Omental fat pad (tissue), 4 donors: ENCODE data around the gene VAV2. TPM values are rescaled to one million over a fixed set of nuclear protein-coding genes. Genes with fewer than 3 reads are reported as not detected.

Experiments
- ATAC-seq: fragments of 150-250 bp; one replicate; pipeline ENCODE4 v1.9.1; 2016; ENCODE audit warnings: mild to moderate bottlenecking, moderate library complexity; ENCODE audit not compliant: low FRiP score
- DNase-seq: peaks from one replicate; pipeline ENCODE4 v3.0.0-alpha.2; 2019; ENCODE audit warnings: low spot score
- CTCF ChIP-seq, 3 donors: fragments of 450-650 bp; IDR thresholded peaks; one replicate each; pipeline ENCODE4 v1.5.1; 2016 to 2017; ENCODE audit warnings: antibody characterized with exemption in 3 of 3, mild to moderate bottlenecking in 3 of 3, moderate library complexity in 2 of 3
- total RNA-seq, 4 donors: library from RNA; depleted of rRNA; stranded (reverse); fragments of >200 nt; gene quantifications; one replicate each; pipeline ENCODE4 v1.1.0, GENCODE V29; 2016

VAV2 gene
- total RNA-seq, 4 donors from 2014 or later = 4.0 to 10.9 (median 6.2) TPM

GRCh38 chr9:133970581-133971058 lies 21.5 kb downstream of the VAV2 start:
- ATAC-seq (no peak), DNase-seq (no peak)
- TF ChIP-seq CTCF (IDR thresholded peaks at IDR 0.05) = no peak

GRCh38 chr9:133969681-133970580 lies 22.2 kb downstream of the VAV2 start:
- ATAC-seq = no peak
- DNase-seq = no peak
- no peak for TF ChIP-seq CTCF (IDR thresholded peaks at IDR 0.05)

- no peak for DNase-seq
- no peak for ATAC-seq
- no peak for TF ChIP-seq CTCF (IDR thresholded peaks at IDR 0.05)
These were observed 23.0 kb downstream of the VAV2 start for GRCh38 chr9:133968966-133969617.

- DNase-seq (no peak), ATAC-seq (no peak)
- TF ChIP-seq CTCF (IDR thresholded peaks at IDR 0.05) = no peak
These were observed 23.7 kb downstream of the VAV2 start for GRCh38 chr9:133968428-133968827.

- DNase-seq (no peak), ATAC-seq (no peak)
- no peak for TF ChIP-seq CTCF (IDR thresholded peaks at IDR 0.05)
These were observed 24.9 kb downstream of the VAV2 start for GRCh38 chr9:133967024-133967741.

- no peak for TF ChIP-seq CTCF (IDR thresholded peaks at IDR 0.05)
- DNase-seq = no peak
- ATAC-seq = no peak
These were observed 27.7 kb downstream of the VAV2 start for GRCh38 chr9:133964463-133964862.
